GM12878 (cell line): Measurements from ENCODE around the gene TPCN2. TPM values are rescaled to one million over a fixed set of nuclear protein-coding genes. Genes with fewer than 3 reads are reported as not detected.

Experiments
- ATAC-seq: fragments of 200-7000 bp; cut with Tn5 transposase; 3 replicates; pipeline ENCODE4 v1.9.1; 2020; ENCODE audit warnings: mild to moderate bottlenecking, moderate library complexity
- BruUV-seq: library from RNA; stranded (reverse); fragments of 400-500 nt; replicated peaks from 2 replicates; lab custom pipeline; 2021; lab: Mats Ljungman, UMichigan
- CTCF ChIA-PET: fragments of 300-600 bp; sonication (Branson Sonifier 250); formaldehyde crosslinking; extraction: SDS; loops from one replicate; lab custom pipeline; 2021; ENCODE audit warnings: inconsistent platforms; lab: Yijun Ruan, JAX
- POLR2A ChIA-PET: fragments of 350-600 bp; formaldehyde crosslinking; extraction: SDS; loops from one replicate; lab custom pipeline; 2021; ENCODE audit warnings: inconsistent platforms; lab: Charles Lee
- RAD21 ChIA-PET: fragments of 300-600 bp; sonication (Branson Sonifier 250); formaldehyde crosslinking; loops from one replicate; lab custom pipeline; 2023; ENCODE audit warnings: antibody characterized with exemption; ENCODE audit not compliant: unreplicated experiment; lab: Charles Lee
- SMC1A ChIA-PET: fragments of 300-600 bp; sonication (Branson Sonifier 250); formaldehyde crosslinking; loops from one replicate; lab custom pipeline; 2023; ENCODE audit not compliant: unreplicated experiment, uncharacterized antibody; lab: Charles Lee
- DNase-seq: peaks from one replicate; pipeline ENCODE4 v3.0.0-alpha.2; 2011; ENCODE audit warnings: low read depth, low spot score
- FAIRE-seq: peaks from 3 replicates; lab custom pipeline; 2011; peaks lifted over from hg19 to GRCh38; lab: Jason Lieb, UNC
- H2AFZ ChIP-seq: 2 replicates; pipeline ENCODE4 v1.6.0; 2011; ENCODE audit warnings: low read depth, low read length, control low read depth; ENCODE audit not compliant: control insufficient read depth
- H3K27ac ChIP-seq: 2 replicates; pipeline ENCODE4 v1.5.1; 2011; ENCODE audit warnings: control low read depth; ENCODE audit not compliant: control insufficient read depth, insufficient read depth
- H3K27me3 ChIP-seq, 2 experiments: replicated peaks in 1 of 2; 2 replicates each; pipeline versions ENCODE4 v1.6.0 to v1.6.1; 2011; ENCODE audit warnings: low read length in 1 of 2; ENCODE audit not compliant: control insufficient read depth in 2 of 2, insufficient read depth in 2 of 2
- H3K36me3 ChIP-seq, 2 experiments: 2 replicates each; pipeline ENCODE4 v1.5.1; 2011; ENCODE audit warnings: low read length in 1 of 2; ENCODE audit not compliant: control insufficient read depth in 2 of 2, insufficient read depth in 2 of 2
- H3K4me1 ChIP-seq: 2 replicates; pipeline ENCODE4 v1.6.1; 2011; ENCODE audit warnings: mild to moderate bottlenecking, low read length, moderate library complexity, mixed read lengths; ENCODE audit not compliant: control insufficient read depth, insufficient read depth
- H3K4me2 ChIP-seq: 2 replicates; pipeline ENCODE4 v1.6.0; 2011; ENCODE audit warnings: control low read depth; ENCODE audit not compliant: control insufficient read depth, insufficient read depth
- H3K4me3 ChIP-seq: fragments of 200-600 bp; sonication (generic); 2 replicates; pipeline ENCODE4 v1.5.1; 2016
- H3K79me2 ChIP-seq: 2 replicates; pipeline ENCODE4 v1.6.0; 2011; ENCODE audit warnings: low read length; ENCODE audit not compliant: control insufficient read depth, insufficient read depth
- H3K9ac ChIP-seq: 2 replicates; pipeline ENCODE4 v1.8.0; 2011; ENCODE audit warnings: low read length, control low read depth, mixed read lengths; ENCODE audit not compliant: control insufficient read depth, insufficient read depth
- H3K9me3 ChIP-seq: replicated peaks from 3 replicates; pipeline ENCODE4 v1.5.1; 2011; ENCODE audit warnings: mild to moderate bottlenecking, low read length; ENCODE audit not compliant: control insufficient read depth, insufficient read depth
- H4K20me1 ChIP-seq: 2 replicates; pipeline ENCODE4 v1.6.0; 2011; ENCODE audit not compliant: control insufficient read depth, insufficient read depth
- ATF3 ChIP-seq: IDR thresholded peaks from 2 replicates; pipeline ENCODE4 v1.6.1; 2011; ENCODE audit warnings: low read depth, mild to moderate bottlenecking, low read length, moderate library complexity, borderline replicate concordance; ENCODE audit errors: extremely low read depth
- BCL11A ChIP-seq: IDR thresholded peaks from 2 replicates; pipeline ENCODE4 v1.6.1; 2011; ENCODE audit warnings: low read depth, low read length
- HDGF ChIP-seq: fragments of 450-650 bp; IDR thresholded peaks from 2 replicates; pipeline ENCODE4 v1.6.1; 2016; ENCODE audit warnings: antibody characterized with exemption
- JUNB ChIP-seq: IDR thresholded peaks from 2 replicates; pipeline ENCODE4 v1.6.1; 2016; ENCODE audit warnings: antibody characterized with exemption, mild to moderate bottlenecking
- MEF2B ChIP-seq: fragments of 450-650 bp; IDR thresholded peaks from 2 replicates; pipeline ENCODE4 v1.6.1; 2018; ENCODE audit warnings: mild to moderate bottlenecking, moderate library complexity; ENCODE audit not compliant: partially characterized antibody, poor library complexity, severe bottlenecking
- NFIC ChIP-seq: IDR thresholded peaks from 2 replicates; pipeline ENCODE4 v1.6.1; 2012; ENCODE audit warnings: low read depth, mild to moderate bottlenecking, inconsistent platforms, low read length, moderate library complexity
- NFYB ChIP-seq: IDR thresholded peaks from 2 replicates; pipeline ENCODE4 v1.6.1; 2011; ENCODE audit warnings: low read depth, mild to moderate bottlenecking, low read length, improper control_type of control experiment, moderate library complexity; ENCODE audit not compliant: insufficient read depth
- POLR2A ChIP-seq: IDR thresholded peaks from 2 replicates; pipeline ENCODE4 v1.6.1; 2011; ENCODE audit warnings: low read depth, mild to moderate bottlenecking, low read length
- RAD51 ChIP-seq: fragments of 450-650 bp; IDR thresholded peaks from 2 replicates; pipeline ENCODE4 v1.6.1; 2016; ENCODE audit warnings: moderate library complexity, mild to moderate bottlenecking, inconsistent platforms
- TAF1 ChIP-seq: IDR thresholded peaks from 2 replicates; pipeline ENCODE4 v1.6.1; 2011; ENCODE audit warnings: mild to moderate bottlenecking, low read depth, low read length, borderline replicate concordance
- ZNF274 ChIP-seq: IDR thresholded peaks from one replicate; pipeline ENCODE4 v1.8.0; 2011; ENCODE audit not compliant: insufficient read length, insufficient read depth
- WGBS: methylation state at CpG from one replicate; pipeline ENCODE4 v1.1.6; 2016; ENCODE audit warnings: low lambda C conversion rate; ENCODE audit not compliant: insufficient replicate concordance, insufficient coverage; ENCODE audit errors: missing lambda C conversion rate; 5-methylcytosine and 5-hydroxymethylcytosine counted together
- in situ Hi-C: fragments of 300-500 bp; cut with MboI; formaldehyde crosslinking; loops from 9 replicates; pipeline ENCODE4 v1.14.3; 2018; ENCODE audit warnings: mixed read lengths
- intact Hi-C: fragments of 100-400 bp; cut with micrococcal nuclease; formaldehyde crosslinking; loops from one replicate; pipeline ENCODE4 v1.14.2; 2022; ENCODE audit not compliant: unreplicated experiment
- polyA plus RNA-seq, 11 experiments: library from polyadenylated mRNA; depleted of rRNA in 4 of 11; unstranded in 6 of 11; stranded (reverse) in 5 of 11; fragments of >200 nt; fragmentation: Nextera tagmentation in 4 of 11; fragmentation: Illumina TruSeq in 1 of 11; extraction: Ambion mirVana in 4 of 11; extraction: Trizol in 1 of 11; gene quantifications; 1 replicate in 1 of 11; 2 replicates in 10 of 11; pipeline versions ENCODE4 v1.2.1 to v1.2.3, GENCODE V29; 2011 to 2016; ENCODE audit warnings: inconsistent platforms in 2 of 11, missing spikeins in 2 of 11, low read depth in 1 of 11
- total RNA-seq, 4 experiments: library from RNA; depleted of rRNA in 3 of 4; stranded (reverse); fragments of >200 nt in 3 of 4; fragmentation: Illumina TruSeq in 1 of 4; extraction: Trizol in 1 of 4; gene quantifications; 2 replicates each; pipeline versions ENCODE4 v1.2.1 to v1.2.3, GENCODE V29; 2013 to 2021

TPCN2 gene
- total and polyA plus RNA-seq, 10 of the 15 experiments (the other 5 are each of a cell fraction or from before 2014, with no cell fraction given), result 1.7 to 18.4 (median 8.4) TPM

GRCh38 chr11:69094915-69095290, 46.2 kb downstream of the TPCN2 start:
- ChIA-PET RAD21 (no interaction called here), SMC1A (no interaction called here), CTCF (interaction anchor here (1.0 kb wide), 1 partner anchor 82 kb away, joined by 3 read pairs; the partner anchor contains the start of gene MRGPRF), POLR2A (no interaction called here)
- H3K9ac ChIP-seq, result no peak overlapping the region
- no peak for TF ChIP-seq ZNF274
- no peak for TF ChIP-seq HDGF
- TF ChIP-seq BCL11A, result no peak
- TF ChIP-seq ATF3, result no peak
- no peak for TF ChIP-seq RAD51
- TF ChIP-seq NFYB, result no peak
- no peak for TF ChIP-seq TAF1
- no peak for TF ChIP-seq JUNB
- no peak for TF ChIP-seq NFIC
- TF ChIP-seq MEF2B, result peak; percentile 43
- TF ChIP-seq POLR2A, result peak; percentile 63
- ATAC-seq (no peak; the same call in 2 of the 3 replicates), FAIRE-seq (no peak), DNase-seq (no peak)
- H3K79me2 ChIP-seq, result no peaks in the 10 kb centered on the region
- peaks cover 0 to 5% of the 10 kb centered on the region in 2 experiments; a peak in 3 of 4 replicates for H3K36me3 ChIP-seq
- H3K27me3 ChIP-seq, result no peaks in the 10 kb centered on the region
- in situ Hi-C loops (loop anchor here (5.0 kb wide), 1 partner anchor 792 kb away; no protein-coding TSS in a partner anchor), intact Hi-C loops (no loop called here)
- no peaks in the 10 kb centered on the region for H3K4me1 ChIP-seq
- no TSS peak for BruUV-seq
- H2AFZ ChIP-seq, result no peak overlapping the region
- H3K9me3 ChIP-seq, result no peaks in the 10 kb centered on the region; the same call in 2 of the 3 replicates
- H3K4me2 ChIP-seq, result no peak overlapping the region
- no peaks in the 10 kb centered on the region for H4K20me1 ChIP-seq
- H3K4me3 ChIP-seq, result no peak overlapping the region
- no peak overlapping the region for H3K27ac ChIP-seq
- WGBS, result 34% methylated on average over 10 of the region's 10 CpGs
